GM19193 (cell line): ENCODE results near the gene TMEM178B.

Source experiments
- POLR2A ChIP-seq: IDR thresholded peaks from 4 replicates; pipeline ENCODE4 v1.6.1; 2011; ENCODE audit not compliant: insufficient read depth, insufficient read length; ENCODE audit errors: extremely low read depth

Gene TMEM178B

GRCh38 chr7:141402277-141402996 is 328.6 kb downstream of the TMEM178B start:
- TF ChIP-seq POLR2A: no peak

GRCh38 chr7:141406347-141406746 is 332.5 kb downstream of the TMEM178B start:
- TF ChIP-seq POLR2A: no peak

GRCh38 chr7:141407893-141408292 is 334.0 kb downstream of the TMEM178B start:
- TF ChIP-seq POLR2A: no peak

- no peak for TF ChIP-seq POLR2A
These were observed 334.6 kb downstream of the TMEM178B start for GRCh38 chr7:141408440-141408839.

- TF ChIP-seq POLR2A: no peak
These were observed 335.4 kb downstream of the TMEM178B start for GRCh38 chr7:141409219-141409618.

- no peak for TF ChIP-seq POLR2A
These were observed 336.0 kb downstream of the TMEM178B start for GRCh38 chr7:141409801-141410329.

GRCh38 chr7:141410353-141411000 is 336.6 kb downstream of the TMEM178B start:
- TF ChIP-seq POLR2A: no peak

- TF ChIP-seq POLR2A: no peak
These were observed 337.3 kb downstream of the TMEM178B start for GRCh38 chr7:141411133-141411532.

GRCh38 chr7:141415999-141416398 is 342.1 kb downstream of the TMEM178B start:
- no peak for TF ChIP-seq POLR2A

GRCh38 chr7:141416650-141417270 is 342.9 kb downstream of the TMEM178B start:
- no peak for TF ChIP-seq POLR2A

- TF ChIP-seq POLR2A: no peak
These were observed 343.6 kb downstream of the TMEM178B start for GRCh38 chr7:141417506-141417905.

GRCh38 chr7:141418066-141418465 is 344.2 kb downstream of the TMEM178B start:
- TF ChIP-seq POLR2A: no peak

GRCh38 chr7:141421306-141421705 is 347.4 kb downstream of the TMEM178B start:
- TF ChIP-seq POLR2A: no peak

GRCh38 chr7:141427134-141427533 is 353.3 kb downstream of the TMEM178B start:
- TF ChIP-seq POLR2A: no peak

GRCh38 chr7:141430455-141431139 is 356.7 kb downstream of the TMEM178B start:
- no peak for TF ChIP-seq POLR2A
